Measurements from ENCODE around the gene NCKAP5.

The NCKAP5 gene

GRCh38 chr2:133377021-133377481 lies 191.2 kb downstream of the NCKAP5 start:
- no peak for DNase-seq

GRCh38 chr2:133374781-133375180 lies 193.5 kb downstream of the NCKAP5 start:
- DNase-seq = no peak

DNA sequence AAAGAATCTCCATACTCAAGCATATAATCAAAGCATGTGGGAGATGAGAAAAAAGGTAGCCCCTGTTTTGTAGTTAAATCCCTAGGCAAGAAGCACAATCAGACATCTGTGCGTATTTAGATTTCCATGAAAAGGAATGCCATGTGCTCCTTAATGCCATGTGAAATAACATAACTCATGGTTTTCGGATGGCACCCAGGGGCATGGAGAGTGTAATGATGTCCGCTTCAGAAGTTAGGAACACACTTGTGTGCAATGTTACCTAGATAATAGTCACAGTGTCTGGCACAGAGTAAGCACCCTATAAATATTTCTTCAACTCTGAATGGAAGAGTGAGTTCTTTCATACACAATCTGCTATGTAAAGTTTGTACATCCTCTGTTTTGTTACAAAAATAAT lies 197.0 kb downstream of the NCKAP5 start:
- no peak for DNase-seq

DNA sequence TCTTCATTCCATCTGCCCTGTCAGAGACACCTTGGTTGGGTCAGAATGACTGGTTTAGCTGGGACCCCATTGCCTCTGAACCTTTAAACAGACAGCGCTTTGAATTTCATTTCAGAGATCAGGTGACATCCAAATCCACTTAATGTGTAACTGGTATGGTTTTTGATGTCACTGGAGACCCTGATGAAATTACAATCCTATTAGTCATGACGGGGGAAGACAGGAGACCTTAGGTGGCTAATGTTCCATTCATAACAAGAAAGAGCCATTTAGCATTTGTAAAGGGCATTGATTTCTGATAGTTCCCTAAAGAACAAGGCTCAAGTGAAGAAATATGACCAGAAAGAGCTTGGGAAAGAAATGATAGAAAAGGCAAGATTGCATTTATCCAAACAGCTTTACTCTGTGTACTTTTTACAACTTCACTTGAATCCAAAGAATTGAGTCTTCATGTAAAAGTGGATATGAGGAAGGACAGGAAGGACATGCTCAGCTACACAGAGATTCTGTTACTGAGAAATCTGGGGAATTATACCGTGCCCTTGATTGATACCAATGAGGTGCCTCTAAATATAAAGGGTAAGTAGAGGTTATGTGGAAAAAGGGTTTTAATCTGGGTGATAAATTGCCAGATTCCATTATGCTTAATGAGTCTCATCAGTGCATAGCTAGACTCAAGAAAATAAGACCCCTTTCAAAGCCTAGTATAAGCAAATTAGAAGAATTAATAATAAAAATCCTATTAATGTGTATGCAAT lies 198.2 kb downstream of the NCKAP5 start:
- no peak for DNase-seq

GRCh38 chr2:133365117-133365516 lies 203.1 kb downstream of the NCKAP5 start:
- no peak for DNase-seq

- no peak for DNase-seq
Observed at GRCh38 chr2:133364636-133365035, 203.6 kb downstream of the NCKAP5 start.

- no peak for DNase-seq
Observed at GRCh38 chr2:133363884-133364283, 204.4 kb downstream of the NCKAP5 start.

- no peak for DNase-seq
Observed at GRCh38 chr2:133362061-133362476, 206.2 kb downstream of the NCKAP5 start.

DNA sequence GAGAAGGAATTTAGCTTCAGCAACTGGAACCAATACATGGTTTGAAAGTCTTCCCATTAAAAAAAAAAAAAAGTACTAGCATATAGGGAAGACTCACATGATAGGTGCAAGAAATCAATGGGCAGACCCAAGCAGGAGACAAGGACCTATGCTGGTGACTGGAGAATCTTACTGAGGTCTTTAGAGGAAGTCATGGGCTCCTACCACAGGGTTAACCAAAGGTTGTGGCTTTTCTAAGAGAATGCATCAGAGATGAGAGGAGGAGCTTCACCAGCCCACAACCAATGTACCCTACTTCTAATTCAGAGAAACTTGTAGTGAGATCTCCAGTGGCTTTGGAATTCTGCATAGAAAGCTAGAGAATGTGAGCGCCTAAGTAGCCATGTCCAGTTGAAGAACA lies 207.4 kb downstream of the NCKAP5 start:
- peak in 1 of 5 donors; percentile 0 for DNase-seq

GRCh38 chr2:133360190-133360589 lies 208.1 kb downstream of the NCKAP5 start:
- DNase-seq = no peak

GRCh38 chr2:133352719-133353118 lies 215.5 kb downstream of the NCKAP5 start:
- no peak for DNase-seq

DNA sequence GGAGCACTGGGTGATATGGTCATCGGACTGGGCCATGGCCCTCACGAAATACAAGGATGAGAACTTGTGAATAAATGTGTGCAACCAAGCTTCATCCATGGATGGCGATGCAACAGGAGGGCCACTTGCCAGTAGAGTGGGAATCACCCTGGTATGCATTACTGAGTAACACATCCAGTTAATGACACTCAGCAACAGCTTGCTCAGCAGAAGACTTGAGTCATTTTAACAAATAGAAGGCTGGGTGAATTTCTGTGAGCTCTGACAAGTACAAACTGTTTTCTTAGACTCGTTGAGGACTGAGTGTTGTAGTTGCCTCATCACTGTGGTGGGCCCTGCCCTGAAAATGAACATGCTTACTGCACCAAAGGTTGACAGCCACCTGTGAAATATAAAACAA lies 221.6 kb downstream of the NCKAP5 start:
- DNase-seq = no peak

- DNase-seq = no peak
Observed at GRCh38 chr2:133345638-133346037, 222.6 kb downstream of the NCKAP5 start.

DNA sequence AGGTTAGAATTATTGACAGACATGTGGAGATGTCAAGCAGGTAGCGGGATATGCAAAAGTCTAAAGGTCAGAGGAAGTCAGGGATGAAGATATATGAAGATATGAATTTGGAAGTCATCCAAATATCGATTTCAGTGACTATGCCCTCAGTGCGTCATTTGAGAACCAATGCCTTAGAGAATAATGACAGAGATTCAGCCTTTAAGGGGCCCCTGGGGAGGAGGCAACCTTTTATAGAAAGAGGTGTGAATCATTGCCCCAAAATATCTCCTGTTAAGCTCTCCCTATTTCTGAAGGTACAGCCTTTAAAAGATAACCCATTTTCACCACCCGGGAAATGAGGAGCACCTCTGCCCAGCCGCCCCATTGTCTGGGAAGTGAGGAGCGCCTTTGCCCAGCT lies 223.4 kb downstream of the NCKAP5 start:
- no peak for DNase-seq

DNA sequence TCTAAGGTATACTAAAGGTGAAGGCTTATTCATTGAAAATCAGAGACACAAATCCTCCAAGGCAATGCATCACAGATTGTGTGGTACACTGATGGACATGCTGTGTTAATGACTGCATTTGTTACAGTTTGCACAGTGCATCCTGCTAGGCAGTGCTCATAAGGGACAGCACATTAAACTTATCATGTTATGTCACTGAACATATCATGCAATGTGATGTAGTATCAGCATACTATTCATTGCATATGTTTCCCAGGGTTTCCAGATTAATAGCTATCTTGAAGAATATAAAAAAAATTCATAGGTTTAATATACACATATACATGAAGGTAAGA lies 225.3 kb downstream of the NCKAP5 start:
- no peak for DNase-seq

DNA sequence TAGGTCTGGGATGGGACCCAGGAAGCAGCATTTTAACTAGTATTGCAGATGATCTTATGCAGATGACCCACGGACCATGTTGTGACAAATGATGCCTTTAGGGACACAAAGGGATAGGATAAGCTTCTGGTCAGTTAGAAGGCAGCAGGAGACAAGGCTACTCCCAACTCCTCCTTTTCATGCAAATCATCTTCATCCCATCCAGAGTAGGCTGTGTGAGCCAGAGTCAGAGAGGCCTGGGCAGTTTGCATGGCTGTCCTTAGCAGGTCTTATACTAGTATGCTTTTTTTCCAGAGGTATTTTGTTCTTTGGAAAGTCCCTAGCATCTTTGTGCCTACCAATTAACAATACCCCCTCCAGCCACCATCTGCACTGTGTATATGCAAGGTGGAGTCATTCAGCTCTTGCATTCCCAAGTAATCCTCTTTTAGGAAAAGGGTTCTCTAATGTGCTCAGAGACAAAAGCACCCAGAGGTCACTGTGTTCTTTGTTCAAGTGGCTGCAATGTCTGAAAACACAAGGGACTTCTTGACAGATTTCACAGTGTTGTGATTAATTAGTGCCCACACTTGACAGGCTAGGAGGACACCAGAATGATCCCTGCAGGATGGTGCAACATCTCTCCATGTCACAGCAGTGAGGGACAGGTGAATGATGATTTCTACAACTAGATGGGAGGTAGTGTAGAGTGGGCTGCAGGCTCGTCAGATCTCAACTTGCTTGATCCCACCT lies 225.8 kb downstream of the NCKAP5 start:
- no peak for DNase-seq

DNA sequence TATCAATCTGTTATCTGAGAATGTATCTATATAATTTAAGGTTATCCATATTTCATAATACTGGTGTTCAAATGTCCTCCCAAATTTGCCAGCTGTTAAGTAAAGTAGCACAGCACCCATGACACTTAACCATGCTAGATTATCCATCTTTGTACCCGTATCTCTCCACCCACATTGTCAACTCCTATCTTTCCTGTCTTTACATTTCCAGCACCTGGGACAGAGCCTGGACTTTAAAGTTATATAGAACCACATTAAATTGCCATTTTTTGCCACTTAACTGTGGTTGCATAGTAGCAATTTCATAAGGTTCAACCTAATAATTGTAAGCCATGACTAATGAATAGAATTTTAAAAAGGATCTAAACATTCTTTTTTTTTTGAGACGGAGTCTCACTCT lies 226.7 kb downstream of the NCKAP5 start:
- no peak for DNase-seq

DNA sequence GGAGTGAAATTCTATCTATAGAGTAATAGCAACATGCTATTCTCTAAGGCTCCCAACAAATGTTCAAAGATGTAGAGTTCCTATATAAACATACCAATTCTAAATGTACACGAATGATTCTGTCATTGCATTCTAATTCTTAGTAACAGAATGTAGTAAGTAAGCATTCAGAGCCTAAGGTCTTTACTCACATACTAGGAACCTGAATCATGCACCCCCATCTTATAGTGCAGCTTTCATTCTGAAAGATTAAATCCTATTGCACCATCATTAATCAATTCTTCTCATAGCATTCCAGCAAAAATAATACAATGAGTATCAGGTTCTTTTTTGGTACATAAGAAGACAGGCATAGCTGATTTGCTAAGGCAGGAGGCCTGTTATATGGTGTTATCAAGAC lies 230.0 kb downstream of the NCKAP5 start:
- DNase-seq = no peak

DNA sequence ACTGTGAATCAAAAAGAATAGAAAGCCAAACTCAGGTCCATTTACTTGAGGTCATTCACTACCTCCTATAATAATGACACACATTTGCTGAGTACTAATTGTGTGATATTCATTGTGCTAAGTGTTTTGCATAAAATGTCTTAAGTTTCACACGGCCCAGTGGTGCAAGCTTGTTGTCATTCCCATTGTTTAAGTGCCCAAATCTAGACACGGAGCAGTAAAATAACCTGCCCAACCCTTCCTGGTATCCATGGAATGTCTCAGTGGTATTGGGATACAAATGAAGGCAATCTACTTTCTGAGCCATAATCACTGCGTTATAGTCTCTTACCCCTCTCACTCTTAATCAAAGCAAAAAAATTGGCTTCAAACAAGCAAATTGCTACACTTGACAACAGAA lies 233.3 kb downstream of the NCKAP5 start:
- no peak for DNase-seq

- DNase-seq = no peak
Observed at GRCh38 chr2:133333181-133333580, 235.1 kb downstream of the NCKAP5 start.

DNA sequence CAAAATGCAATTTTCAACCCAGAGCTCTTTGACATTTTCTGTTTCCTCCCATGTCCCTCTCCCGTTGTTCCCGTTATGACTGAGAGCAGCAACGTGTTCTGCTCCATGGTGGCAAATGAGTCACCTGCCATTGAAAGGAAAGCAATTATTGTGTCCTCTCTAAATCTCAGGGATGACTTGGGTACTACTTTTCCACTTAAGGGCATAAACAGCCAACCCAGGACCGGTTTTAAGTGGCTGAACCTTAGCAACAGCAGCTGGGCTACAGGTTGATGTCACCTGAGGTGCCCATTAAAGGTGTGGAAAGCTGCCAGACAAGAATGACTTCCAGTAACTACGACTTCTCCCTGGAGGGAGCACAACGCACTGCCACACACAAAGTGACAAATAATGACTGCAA lies 236.8 kb downstream of the NCKAP5 start:
- DNase-seq = no peak

DNA sequence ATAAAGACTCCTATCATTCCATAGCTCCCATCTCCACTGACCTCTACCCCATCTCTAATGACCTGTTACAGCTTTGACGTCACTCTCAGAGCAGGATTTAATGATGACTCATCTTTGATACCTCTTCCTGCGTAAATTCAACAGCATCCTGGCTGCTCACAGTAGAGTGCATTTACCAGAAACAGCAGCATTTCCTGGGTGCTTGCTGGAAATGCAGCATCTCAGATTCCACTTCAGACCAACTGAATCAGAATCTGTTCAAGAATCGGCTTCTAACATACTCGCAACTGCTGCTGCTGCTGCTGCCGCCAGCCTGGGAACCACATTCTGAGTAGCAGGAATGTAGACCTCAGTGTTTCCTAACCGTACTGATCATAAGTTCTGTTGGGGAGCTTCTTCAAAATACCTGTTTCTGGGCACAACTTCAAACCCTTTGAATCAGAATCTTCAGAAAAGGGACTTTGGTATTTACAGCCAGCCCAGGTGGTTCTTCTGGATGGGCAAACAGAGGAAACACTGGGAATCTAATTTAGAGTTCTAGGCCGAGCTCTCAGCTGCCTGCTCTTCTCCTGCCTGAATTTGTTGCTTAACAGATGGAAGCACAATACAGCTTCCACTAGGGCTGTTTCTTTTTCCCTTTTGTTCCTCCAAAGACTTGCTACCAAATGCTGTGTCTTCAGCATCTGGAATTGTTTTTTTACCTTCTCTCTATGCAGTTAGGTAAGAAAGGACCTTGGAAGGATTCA lies 241.4 kb downstream of the NCKAP5 start:
- peak in 1 of 5 donors; percentile 52 for DNase-seq

GRCh38 chr2:133324150-133324561 lies 244.1 kb downstream of the NCKAP5 start:
- DNase-seq = no peak

GRCh38 chr2:133322909-133323308 lies 245.4 kb downstream of the NCKAP5 start:
- DNase-seq = no peak
